Ascending aorta (tissue), 2 donors: ENCODE results near the gene CCSER1. TPM values are rescaled to one million over a fixed set of nuclear protein-coding genes. Genes with fewer than 3 reads are reported as not detected.
"Not testable (repeated sequence)": the region's sequence is repeated elsewhere in the genome, so short reads cannot be mapped to it uniquely, and the experiment has no call there.

Experiments used
- DNase-seq, 2 donors: peaks; one replicate each; pipeline ENCODE4 v3.0.0-alpha.2; 2019; ENCODE audit warnings: low spot score in 2 of 2
- H3K27ac ChIP-seq, 2 donors: fragments of 200-600 bp; sonication (generic); one replicate each; pipeline ENCODE4 v1.5.1; 2016 to 2017; ENCODE audit warnings: mild to moderate bottlenecking in 1 of 2
- H3K27me3 ChIP-seq: fragments of 200-600 bp; sonication (generic); one replicate; pipeline ENCODE4 v1.5.1; 2017
- H3K36me3 ChIP-seq, 2 donors: fragments of 200-600 bp; sonication (generic); one replicate each; pipeline ENCODE4 v1.5.1; 2016
- H3K4me1 ChIP-seq, 2 donors: fragments of 200-600 bp; sonication (generic); one replicate each; pipeline ENCODE4 v1.5.1; 2016 to 2017; ENCODE audit warnings: mild to moderate bottlenecking in 1 of 2
- H3K4me3 ChIP-seq, 2 donors: fragments of 200-600 bp; sonication (generic); one replicate each; pipeline ENCODE4 v1.5.1; 2016 to 2017; ENCODE audit warnings: mild to moderate bottlenecking in 1 of 2
- H3K9me3 ChIP-seq, 2 donors: fragments of 200-600 bp; sonication (generic); one replicate each; pipeline ENCODE4 v1.5.1; 2016
- CTCF ChIP-seq, 3 experiments: fragments of 200-600 bp in 2 of 3; fragments of 450-650 bp in 1 of 3; sonication (generic) in 2 of 3; IDR thresholded peaks; one replicate each; pipeline ENCODE4 v1.5.1; 2016 to 2019; ENCODE audit warnings: antibody characterized with exemption in 3 of 3, mild to moderate bottlenecking in 1 of 3, moderate library complexity in 1 of 3
- intact Hi-C: fragments of 100-400 bp; cut with DNase I; formaldehyde crosslinking; loops from one replicate; pipeline ENCODE4 v1.15.1; 2023
- total RNA-seq: library from RNA; depleted of rRNA; stranded (reverse); fragments of >200 nt; gene quantifications from one replicate; pipeline ENCODE4 v1.1.0, GENCODE V29; 2016

The CCSER1 gene
- total RNA-seq, 1 donor from 2014 or later: 8.9 TPM

GRCh38 chr4:91622925-91623602 lies 1495.9 kb downstream of the CCSER1 start:
- H3K4me3 ChIP-seq: no peak overlapping the region
- H3K36me3 ChIP-seq: no peaks in the 10 kb centered on the region
- no peaks in the 10 kb centered on the region for H3K4me1 ChIP-seq
- H3K9me3 ChIP-seq: no peaks in the 10 kb centered on the region
- no peak for DNase-seq
- H3K27me3 ChIP-seq: no peaks in the 10 kb centered on the region
- intact Hi-C loops: no loop called here
- no peak overlapping the region for H3K27ac ChIP-seq
- TF ChIP-seq CTCF (IDR thresholded peaks at IDR 0.05): no peak

GRCh38 chr4:91623603-91623967 lies 1496.4 kb downstream of the CCSER1 start:
- intact Hi-C loops, H3K9me3 ChIP-seq, H3K4me1 ChIP-seq, H3K27ac ChIP-seq, H3K4me3 ChIP-seq, H3K36me3 ChIP-seq, H3K27me3 ChIP-seq, DNase-seq: not testable (repeated sequence)

- H3K4me1 ChIP-seq: no peaks in the 10 kb centered on the region
- H3K27ac ChIP-seq: no peak overlapping the region
- TF ChIP-seq CTCF (IDR thresholded peaks at IDR 0.05): no peak
- H3K4me3 ChIP-seq: no peak overlapping the region
- no peaks in the 10 kb centered on the region for H3K27me3 ChIP-seq
- H3K9me3 ChIP-seq: no peaks in the 10 kb centered on the region
- intact Hi-C loops: no loop called here
- H3K36me3 ChIP-seq: no peaks in the 10 kb centered on the region
- no peak for DNase-seq
These were observed 1502.9 kb downstream of the CCSER1 start for GRCh38 chr4:91630054-91630453.

GRCh38 chr4:91630764-91631163 lies 1503.6 kb downstream of the CCSER1 start:
- no peak overlapping the region for H3K27ac ChIP-seq
- intact Hi-C loops: no loop called here
- no peaks in the 10 kb centered on the region for H3K9me3 ChIP-seq
- no peak overlapping the region for H3K4me3 ChIP-seq
- no peak for TF ChIP-seq CTCF (IDR thresholded peaks at IDR 0.05)
- H3K36me3 ChIP-seq: no peaks in the 10 kb centered on the region
- DNase-seq: no peak
- no peaks in the 10 kb centered on the region for H3K27me3 ChIP-seq
- H3K4me1 ChIP-seq: no peaks in the 10 kb centered on the region

- no peaks in the 10 kb centered on the region for H3K4me1 ChIP-seq
- H3K9me3 ChIP-seq: no peaks in the 10 kb centered on the region
- H3K36me3 ChIP-seq: no peaks in the 10 kb centered on the region
- no peaks in the 10 kb centered on the region for H3K27me3 ChIP-seq
- H3K27ac ChIP-seq: no peak overlapping the region
- no peak for DNase-seq
- TF ChIP-seq CTCF (IDR thresholded peaks at IDR 0.05): no peak
- no peak overlapping the region for H3K4me3 ChIP-seq
- intact Hi-C loops: no loop called here
These were observed 1504.1 kb downstream of the CCSER1 start for GRCh38 chr4:91631335-91631734.

GRCh38 chr4:91636083-91636482 lies 1508.9 kb downstream of the CCSER1 start:
- no peaks in the 10 kb centered on the region for H3K36me3 ChIP-seq
- intact Hi-C loops: no loop called here

More at GRCh38 chr4:91636083-91636482, 1508.9 kb downstream of the CCSER1 start:
- H3K27me3 ChIP-seq: no peaks in the 10 kb centered on the region
- no peak for DNase-seq
- no peak overlapping the region for H3K27ac ChIP-seq
- H3K4me3 ChIP-seq: no peak overlapping the region
- no peaks in the 10 kb centered on the region for H3K9me3 ChIP-seq
- TF ChIP-seq CTCF (IDR thresholded peaks at IDR 0.05): no peak
- no peaks in the 10 kb centered on the region for H3K4me1 ChIP-seq

Other genes starting within 250 kb of the CCSER1 start
- 109 TPM for gene MMRN1, start 232.5 kb upstream of the CCSER1 start, total RNA-seq